T-cell (primary cell): ENCODE measurements around the gene S100A5. TPM values are rescaled to one million over a fixed set of nuclear protein-coding genes. Genes with fewer than 3 reads are reported as not detected.

Experiments used
- ATAC-seq, 4 experiments: fragments of 200-7000 bp in 3 of 4; fragments of 150-1000 bp in 1 of 4; cut with Tn5 transposase; replicated peaks in 1 of 4; 1 replicate in 3 of 4; 2 replicates in 1 of 4; pipeline ENCODE4 v1.10.0; 2021; ENCODE audit warnings: moderate library complexity in 3 of 4, mild to moderate bottlenecking in 2 of 4, moderate number of reproducible peaks in 1 of 4
- CTCF ChIA-PET, 2 donors: fragments of 300-600 bp; sonication (Branson Sonifier 250); formaldehyde crosslinking; loops; one replicate each; lab custom pipeline; 2022; ENCODE audit warnings: antibody characterized with exemption in 2 of 2; lab: Charles Lee
- POLR2A ChIA-PET, 2 donors: fragments of 300-600 bp; sonication (Branson Sonifier 250); formaldehyde crosslinking; loops; one replicate each; lab custom pipeline; 2022; ENCODE audit warnings: antibody characterized with exemption in 2 of 2; lab: Charles Lee
- DNase-seq, 35 experiments: peaks; one replicate each; pipeline versions ENCODE4 v3.0.0 to v3.0.0-alpha.2; 2013 to 2023
- H3K27ac ChIP-seq: one replicate; pipeline ENCODE4 v1.5.1; 2013; ENCODE audit warnings: low read length
- H3K27me3 ChIP-seq, 2 experiments: replicated peaks in 1 of 2; 1 replicate in 1 of 2; 2 replicates in 1 of 2; pipeline versions ENCODE4 v1.6.1 to v1.7.0; 2013; ENCODE audit warnings: low read length in 1 of 2, mixed read lengths in 1 of 2; ENCODE audit not compliant: control insufficient read depth in 2 of 2, insufficient read depth in 2 of 2; ENCODE audit errors: extremely low read depth in 1 of 2
- H3K36me3 ChIP-seq, 2 donors: 1 replicate in 1 of 2; 2 replicates in 1 of 2; pipeline versions ENCODE4 v1.6.1 to v1.7.0; 2013; ENCODE audit warnings: low read length in 1 of 2; ENCODE audit not compliant: control insufficient read depth in 2 of 2, insufficient read depth in 1 of 2; ENCODE audit errors: extremely low read depth in 1 of 2
- H3K4me1 ChIP-seq, 2 experiments: 1 replicate in 1 of 2; 2 replicates in 1 of 2; pipeline versions ENCODE4 v1.6.1 to v1.7.0; 2013; ENCODE audit warnings: low read length in 2 of 2, mixed read lengths in 1 of 2; ENCODE audit not compliant: insufficient read depth in 2 of 2, control insufficient read depth in 1 of 2; ENCODE audit errors: extremely low read depth in 1 of 2
- H3K4me3 ChIP-seq, 2 donors: 1 replicate in 1 of 2; 2 replicates in 1 of 2; pipeline versions ENCODE4 v1.5.1 to v1.7.0; 2013; ENCODE audit warnings: mild to moderate bottlenecking in 2 of 2, low read length in 1 of 2, moderate library complexity in 1 of 2; ENCODE audit not compliant: control insufficient read depth in 1 of 2; ENCODE audit errors: extremely low read depth in 1 of 2
- H3K9me3 ChIP-seq: 2 replicates; pipeline ENCODE4 v1.7.0; 2013
- H3K27ac Mint-ChIP-seq, 2 donors: one replicate each; pipeline ENCODE4 v1.8.0; 2020 to 2021; ENCODE audit warnings: mild to moderate bottlenecking in 2 of 2, mixed read lengths in 2 of 2
- H3K27me3 Mint-ChIP-seq, 2 donors: one replicate each; pipeline ENCODE4 v1.8.0; 2021 to 2022; ENCODE audit warnings: mixed read lengths in 2 of 2
- H3K36me3 Mint-ChIP-seq: one replicate; pipeline ENCODE4 v1.8.0; 2021; ENCODE audit warnings: mixed read lengths
- H3K4me1 Mint-ChIP-seq, 3 donors: one replicate each; pipeline ENCODE4 v1.8.0; 2020 to 2022; ENCODE audit warnings: mixed read lengths in 3 of 3, mild to moderate bottlenecking in 1 of 3
- H3K4me3 Mint-ChIP-seq, 3 donors: one replicate each; pipeline ENCODE4 v1.8.0; 2020 to 2022; ENCODE audit warnings: mild to moderate bottlenecking in 3 of 3, mixed read lengths in 3 of 3, moderate library complexity in 3 of 3
- H3K9me3 Mint-ChIP-seq, 3 donors: one replicate each; pipeline ENCODE4 v1.8.0; 2020 to 2022; ENCODE audit warnings: mixed read lengths in 3 of 3
- WGBS: methylation state at CpG from one replicate; pipeline ENCODE4 v1.1.5; 2013; ENCODE audit warnings: missing lambda C conversion rate; ENCODE audit not compliant: insufficient coverage; 5-methylcytosine and 5-hydroxymethylcytosine counted together
- total RNA-seq, 35 experiments: library from RNA in 6 of 35; stranded (reverse) in 6 of 35; fragments of 120-200 nt in 1 of 35; gene quantifications; one replicate each; pipeline versions ENCODE4 v1.2.1 to v1.2.4 and lab custom pipeline; 2013 to 2026

The S100A5 gene
- total RNA-seq, 5 donors from 2014 or later (not counting 1 experiment from before 2014, with no cell fraction given) = 0.36 to 1.6 (median 1.2) TPM; not detected in 1

- CTCF ChIA-PET = interaction anchor here (0.5 to 4.6 kb wide), 10 partner anchors 8 to 244 kb away, joined by 3 to 36 read pairs (median 6); partner anchors contain the start of gene S100A4 (in 1 of the 2)
- Histone ChIP-seq H3K4me3 (no peak overlapping the region), H3K36me3 (no peaks in the 10 kb centered on the region), H3K9me3 (no peaks in the 10 kb centered on the region), H3K27me3 (no peaks in the 10 kb centered on the region), H3K27ac (no peak overlapping the region), H3K4me1 (peaks cover 0 to 5% of the 10 kb centered on the region in 2 experiments)
- no peaks in the 10 kb centered on the region for H3K27me3 Mint-ChIP-seq
- no peak overlapping the region for H3K27ac Mint-ChIP-seq
- ATAC-seq (peak; percentile 52 to 69 (median 60)), DNase-seq (peak in 30 of 35 experiments; percentile 20 to 72 (median 54))
- POLR2A ChIA-PET = no interaction called here
- no peak overlapping the region for H3K4me3 Mint-ChIP-seq
- no CpG with 5 or more reads among the region's 4 CpGs for WGBS
- no peaks in the 10 kb centered on the region for H3K9me3 Mint-ChIP-seq
- no peaks in the 10 kb centered on the region for H3K36me3 Mint-ChIP-seq
- peaks cover 4 to 8% (median 6%) of the 10 kb centered on the region in 3 donors for H3K4me1 Mint-ChIP-seq
Observed at GRCh38 chr1:153509729-153510354, 30.9 kb downstream of the S100A5 start.

- Mint-ChIP-seq H3K4me3 (no peak overlapping the region), H3K27ac (no peak overlapping the region), H3K4me1 (peaks cover 4 to 8% (median 6%) of the 10 kb centered on the region in 3 donors), H3K27me3 (no peaks in the 10 kb centered on the region), H3K36me3 (no peaks in the 10 kb centered on the region), H3K9me3 (no peaks in the 10 kb centered on the region)
- Histone ChIP-seq H3K27ac (no peak overlapping the region), H3K27me3 (no peaks in the 10 kb centered on the region), H3K9me3 (no peaks in the 10 kb centered on the region), H3K4me3 (no peak overlapping the region), H3K4me1 (peaks cover 0 to 5% of the 10 kb centered on the region in 2 experiments), H3K36me3 (no peaks in the 10 kb centered on the region)
- ChIA-PET POLR2A (no interaction called here), CTCF (interaction anchor here in 1 of 2 donors (3.4 to 4.6 kb wide), 2 partner anchors 23 to 60 kb away, joined by 22 to 36 read pairs; no protein-coding TSS in a partner anchor)
- ATAC-seq (no peak), DNase-seq (no peak)
- WGBS = 74% methylated on average over 3 of the region's 3 CpGs
Observed at GRCh38 chr1:153509036-153509435, 31.7 kb downstream of the S100A5 start.

- H3K9me3 Mint-ChIP-seq = no peaks in the 10 kb centered on the region
- no peak for ATAC-seq
- no peaks in the 10 kb centered on the region for H3K27me3 Mint-ChIP-seq
- H3K9me3 ChIP-seq = no peaks in the 10 kb centered on the region
- POLR2A ChIA-PET = no interaction called here
- peaks cover 4 to 8% (median 6%) of the 10 kb centered on the region in 3 donors for H3K4me1 Mint-ChIP-seq
- H3K4me3 ChIP-seq = no peak overlapping the region
- no peaks in the 10 kb centered on the region for H3K36me3 Mint-ChIP-seq
- no peaks in the 10 kb centered on the region for H3K36me3 ChIP-seq
- WGBS = 93% methylated on average over 1 of the region's 11 CpGs
- peaks cover 0 to 5% of the 10 kb centered on the region in 2 experiments for H3K4me1 ChIP-seq
- H3K27me3 ChIP-seq = peaks cover 0 to 3% of the 10 kb centered on the region in 2 experiments
- H3K27ac ChIP-seq = no peak overlapping the region
- H3K4me3 Mint-ChIP-seq = no peak overlapping the region
- H3K27ac Mint-ChIP-seq = no peak overlapping the region
- CTCF ChIA-PET = interaction anchor here (0.7 to 4.6 kb wide), 4 partner anchors 24 to 61 kb away, joined by 3 to 36 read pairs (median 13); no protein-coding TSS in a partner anchor
- no peak for DNase-seq
Observed at GRCh38 chr1:153507926-153508583, 32.7 kb downstream of the S100A5 start.

GRCh38 chr1:153506831-153507413 lies 33.8 kb downstream of the S100A5 start:
- peaks cover 0 to 5% of the 10 kb centered on the region in 2 experiments for H3K4me1 ChIP-seq
- peaks cover 4 to 8% (median 6%) of the 10 kb centered on the region in 3 donors for H3K4me1 Mint-ChIP-seq
- peak overlapping the region in 1 of 2 donors; percentile 49 for H3K27ac Mint-ChIP-seq
- peaks cover 0 to 2% of the 10 kb centered on the region in 2 donors for H3K27me3 Mint-ChIP-seq
- no peak overlapping the region for H3K4me3 ChIP-seq
- no peak for ATAC-seq
- CTCF ChIA-PET = no interaction called here
- H3K4me3 Mint-ChIP-seq = no peak overlapping the region
- H3K27ac ChIP-seq = no peak overlapping the region
- WGBS = 76% methylated on average over 7 of the region's 7 CpGs
- H3K36me3 ChIP-seq = no peaks in the 10 kb centered on the region
- no peak for DNase-seq
- no peaks in the 10 kb centered on the region for H3K9me3 Mint-ChIP-seq
- H3K27me3 ChIP-seq = peaks cover 0 to 9% of the 10 kb centered on the region in 2 experiments
- H3K36me3 Mint-ChIP-seq = no peaks in the 10 kb centered on the region
- POLR2A ChIA-PET = no interaction called here
- H3K9me3 ChIP-seq = no peaks in the 10 kb centered on the region

GRCh38 chr1:153506386-153506785 lies 34.3 kb downstream of the S100A5 start:
- Mint-ChIP-seq H3K4me1 (peaks cover 4 to 7% (median 6%) of the 10 kb centered on the region in 3 donors), H3K9me3 (no peaks in the 10 kb centered on the region), H3K4me3 (no peak overlapping the region), H3K27ac (no peak overlapping the region), H3K27me3 (peaks cover 0 to 3% of the 10 kb centered on the region in 2 donors), H3K36me3 (no peaks in the 10 kb centered on the region)
- DNase-seq (no peak), ATAC-seq (no peak)
- Histone ChIP-seq H3K27ac (no peak overlapping the region), H3K4me1 (peaks cover 0 to 5% of the 10 kb centered on the region in 2 experiments), H3K36me3 (no peaks in the 10 kb centered on the region), H3K27me3 (peaks cover 0 to 9% of the 10 kb centered on the region in 2 experiments), H3K4me3 (no peak overlapping the region), H3K9me3 (no peaks in the 10 kb centered on the region)
- POLR2A ChIA-PET = no interaction called here
- WGBS = 96% methylated on average over 3 of the region's 5 CpGs
- CTCF ChIA-PET = no interaction called here

- ATAC-seq = no peak
- H3K27ac ChIP-seq = no peak overlapping the region
- POLR2A ChIA-PET = no interaction called here
- H3K9me3 ChIP-seq = no peaks in the 10 kb centered on the region
- H3K27ac Mint-ChIP-seq = no peak overlapping the region
- H3K4me3 Mint-ChIP-seq = no peak overlapping the region
- peaks cover 0 to 2% (median 0%) of the 10 kb centered on the region in 3 donors for H3K4me1 Mint-ChIP-seq
- H3K36me3 Mint-ChIP-seq = no peaks in the 10 kb centered on the region
- no peak for DNase-seq
- H3K27me3 Mint-ChIP-seq = peaks cover 0 to 3% of the 10 kb centered on the region in 2 donors
- WGBS = no CpG with 5 or more reads among the region's 1 CpG
- no peaks in the 10 kb centered on the region for H3K9me3 Mint-ChIP-seq
- H3K4me1 ChIP-seq = no peaks in the 10 kb centered on the region
- no peak overlapping the region for H3K4me3 ChIP-seq
- CTCF ChIA-PET = no interaction called here
- peaks cover 0 to 11% of the 10 kb centered on the region in 2 experiments for H3K27me3 ChIP-seq
- H3K36me3 ChIP-seq = no peaks in the 10 kb centered on the region
Observed at GRCh38 chr1:153505576-153505975, 35.2 kb downstream of the S100A5 start.
